Natural killer cell (primary cell): Measurements from ENCODE around the gene EYS. TPM values are rescaled to one million over a fixed set of nuclear protein-coding genes. Genes with fewer than 3 reads are reported as not detected.

ENCODE experiments used
- ATAC-seq, 3 donors: fragments of 150-1000 bp in 2 of 3; fragments of 200-7000 bp in 1 of 3; cut with Tn5 transposase; 1 replicate in 1 of 3; 2 replicates in 2 of 3; pipeline ENCODE4 v1.10.0; 2021; ENCODE audit warnings: mild to moderate bottlenecking in 2 of 3, moderate library complexity in 2 of 3
- DNase-seq, 2 donors: peaks; one replicate each; pipeline versions ENCODE4 v3.0.0 to v3.0.0-alpha.2; 2013 to 2021; ENCODE audit warnings: mixed read lengths in 1 of 2
- H3K27ac ChIP-seq: one replicate; pipeline ENCODE4 v1.5.1; 2013; ENCODE audit warnings: mild to moderate bottlenecking, low read length
- H3K27me3 ChIP-seq: one replicate; pipeline ENCODE4 v1.6.1; 2013; ENCODE audit warnings: low read length; ENCODE audit not compliant: control insufficient read depth, insufficient read depth
- H3K36me3 ChIP-seq: one replicate; pipeline ENCODE4 v1.6.1; 2013; ENCODE audit warnings: low read length; ENCODE audit not compliant: control insufficient read depth, insufficient read depth
- H3K4me1 ChIP-seq: one replicate; pipeline ENCODE4 v1.6.1; 2013; ENCODE audit warnings: low read length; ENCODE audit not compliant: control insufficient read depth, insufficient read depth
- H3K4me3 ChIP-seq: one replicate; pipeline ENCODE4 v1.5.1; 2013; ENCODE audit warnings: low read length
- H3K9me3 ChIP-seq: one replicate; pipeline ENCODE4 v1.6.1; 2013; ENCODE audit warnings: low read length; ENCODE audit not compliant: control insufficient read depth, insufficient read depth
- H3K27ac Mint-ChIP-seq, 2 donors: one replicate each; pipeline ENCODE4 v1.8.0; 2022; ENCODE audit warnings: mild to moderate bottlenecking in 2 of 2, mixed read lengths in 2 of 2, moderate library complexity in 1 of 2
- H3K27me3 Mint-ChIP-seq, 2 donors: one replicate each; pipeline ENCODE4 v1.8.0; 2022; ENCODE audit warnings: low read depth in 2 of 2, mixed read lengths in 2 of 2
- H3K36me3 Mint-ChIP-seq: one replicate; pipeline ENCODE4 v1.8.0; 2022; ENCODE audit warnings: mixed read lengths
- H3K4me1 Mint-ChIP-seq, 2 donors: one replicate each; pipeline ENCODE4 v1.8.0; 2022; ENCODE audit warnings: mixed read lengths in 2 of 2
- H3K4me3 Mint-ChIP-seq: one replicate; pipeline ENCODE4 v1.8.0; 2022; ENCODE audit warnings: mild to moderate bottlenecking, moderate library complexity, mixed read lengths
- H3K9me3 Mint-ChIP-seq, 2 donors: one replicate each; pipeline ENCODE4 v1.8.0; 2022; ENCODE audit warnings: mixed read lengths in 2 of 2
- CTCF ChIP-seq: fragments of 200-600 bp; IDR thresholded peaks from one replicate; pipeline ENCODE4 v1.8.0; 2022; ENCODE audit warnings: antibody characterized with exemption
- WGBS: methylation state at CpG from one replicate; pipeline ENCODE4 v1.1.7; 2013; ENCODE audit warnings: missing lambda C conversion rate; ENCODE audit not compliant: insufficient coverage; 5-methylcytosine and 5-hydroxymethylcytosine counted together
- intact Hi-C: fragments of 100-400 bp; cut with micrococcal nuclease; formaldehyde crosslinking; loops from one replicate; pipeline ENCODE4 v1.14.2; 2022
- total RNA-seq, 4 donors: library from RNA; stranded (reverse); fragments of 120-200 nt in 1 of 4; gene quantifications; one replicate each; pipeline versions ENCODE4 v1.2.3 to v1.2.4, GENCODE V29; 2013 to 2022

Gene EYS
- total RNA-seq, 3 donors from 2014 or later (not counting 1 experiment from before 2014, with no cell fraction given), result 0.55 TPM; not detected in 2

DNA sequence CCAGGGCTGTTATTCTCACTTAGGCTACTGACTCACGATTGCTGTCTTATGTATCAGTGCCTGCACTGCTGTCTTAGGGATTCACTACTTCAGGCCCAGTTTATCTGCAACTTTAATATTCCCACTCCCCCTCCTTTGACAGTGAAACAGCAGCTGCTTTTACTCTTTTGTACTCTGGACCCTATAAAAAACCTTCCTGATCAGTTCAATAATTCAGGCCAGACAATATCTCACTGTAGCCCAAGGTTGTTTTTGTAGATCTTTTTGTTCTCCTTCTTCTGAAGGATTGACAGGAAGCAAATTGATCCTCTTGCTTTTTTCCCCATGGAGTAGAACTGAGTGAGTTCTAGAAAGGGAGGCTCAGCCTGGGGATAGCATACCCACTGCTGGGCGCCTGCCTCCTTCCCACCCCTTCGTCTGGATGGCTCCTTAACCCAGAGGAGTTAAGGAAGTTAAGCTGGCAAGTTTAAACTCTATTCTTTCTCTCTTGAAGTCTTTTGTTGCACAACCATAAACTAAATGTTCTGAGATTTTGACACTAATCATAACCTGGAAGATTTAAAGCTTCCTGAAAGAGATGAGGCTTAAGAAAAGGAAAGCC is 22.0 kb upstream of the EYS start:
- no peak overlapping the region for H3K4me3 ChIP-seq
- no peaks in the 10 kb centered on the region for H3K4me1 ChIP-seq
- 73% methylated on average over 3 of the region's 3 CpGs for WGBS
- Mint-ChIP-seq H3K36me3 (peaks cover 16% of the 10 kb centered on the region), H3K4me3 (no peak overlapping the region), H3K27me3 (no peaks in the 10 kb centered on the region), H3K9me3 (peaks cover 23 to 27% of the 10 kb centered on the region in 2 donors), H3K4me1 (no peaks in the 10 kb centered on the region), H3K27ac (no peak overlapping the region)
- no peaks in the 10 kb centered on the region for H3K36me3 ChIP-seq
- ATAC-seq (no peak), DNase-seq (no peak)
- no peaks in the 10 kb centered on the region for H3K9me3 ChIP-seq
- no peak for TF ChIP-seq CTCF
- intact Hi-C loops, result no loop called here
- no peaks in the 10 kb centered on the region for H3K27me3 ChIP-seq
- no peak overlapping the region for H3K27ac ChIP-seq

GRCh38 chr6:65719101-65719500 is 12.1 kb upstream of the EYS start:
- Histone ChIP-seq H3K4me1 (no peaks in the 10 kb centered on the region), H3K4me3 (no peak overlapping the region), H3K9me3 (peaks cover 13% of the 10 kb centered on the region), H3K27ac (no peak overlapping the region), H3K36me3 (no peaks in the 10 kb centered on the region), H3K27me3 (no peaks in the 10 kb centered on the region)
- intact Hi-C loops, result no loop called here
- DNase-seq (no peak), ATAC-seq (no peak)
- no peaks in the 10 kb centered on the region for H3K27me3 Mint-ChIP-seq
- 7% methylated on average over 1 of the region's 3 CpGs for WGBS
- H3K27ac Mint-ChIP-seq, result no peak overlapping the region
- peaks cover 12 to 18% of the 10 kb centered on the region in 2 donors for H3K9me3 Mint-ChIP-seq
- TF ChIP-seq CTCF, result no peak
- no peaks in the 10 kb centered on the region for H3K4me1 Mint-ChIP-seq
- no peaks in the 10 kb centered on the region for H3K36me3 Mint-ChIP-seq
- no peak overlapping the region for H3K4me3 Mint-ChIP-seq

GRCh38 chr6:65711531-65711930 is 4.5 kb upstream of the EYS start:
- H3K9me3 Mint-ChIP-seq, result peaks cover 23 to 25% of the 10 kb centered on the region in 2 donors
- no peak overlapping the region for H3K4me3 Mint-ChIP-seq
- ATAC-seq (no peak), DNase-seq (no peak)
- H3K4me1 ChIP-seq, result no peaks in the 10 kb centered on the region
- H3K36me3 ChIP-seq, result no peaks in the 10 kb centered on the region
- intact Hi-C loops, result no loop called here
- no peak overlapping the region for H3K27ac ChIP-seq
- H3K27me3 Mint-ChIP-seq, result no peaks in the 10 kb centered on the region
- no peaks in the 10 kb centered on the region for H3K4me1 Mint-ChIP-seq
- H3K4me3 ChIP-seq, result no peak overlapping the region
- H3K27me3 ChIP-seq, result no peaks in the 10 kb centered on the region
- no peak overlapping the region for H3K27ac Mint-ChIP-seq
- no peak for TF ChIP-seq CTCF
- H3K36me3 Mint-ChIP-seq, result peaks cover 16% of the 10 kb centered on the region
- peaks cover 6% of the 10 kb centered on the region for H3K9me3 ChIP-seq
